ENCODE results near the gene CTBP2. TPM values are rescaled to one million over a fixed set of nuclear protein-coding genes. Genes with fewer than 3 reads are reported as not detected.

The CTBP2 gene
- total RNA-seq, 6 experiments from 2014 or later, result 3.2 to 8.2 (median 5.4) TPM

DNA sequence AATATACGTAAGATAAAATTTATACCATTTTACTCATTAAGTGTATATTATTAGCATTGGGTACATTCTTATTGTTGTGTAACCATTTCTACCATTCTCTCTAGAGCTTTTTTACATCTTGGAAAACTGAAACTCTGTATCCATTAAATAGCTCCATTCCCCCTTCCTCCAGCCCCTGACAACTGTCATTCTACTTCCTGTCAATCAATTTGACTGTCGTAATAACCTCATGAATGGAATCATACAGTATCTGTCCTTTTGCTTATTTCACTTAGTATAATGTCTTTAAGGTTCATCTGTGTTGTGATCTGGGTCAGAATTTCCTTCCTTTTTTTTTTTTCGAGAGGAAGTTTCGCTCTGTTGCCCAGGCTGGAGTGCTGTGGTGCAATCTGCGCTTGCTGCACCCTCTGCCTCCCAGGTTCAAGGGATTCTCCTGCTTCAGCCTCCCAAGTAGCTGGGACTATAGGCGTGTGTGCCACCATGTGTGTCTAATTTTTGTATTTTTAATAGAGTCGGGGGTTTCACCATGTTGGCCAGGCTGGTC lies 202.9 kb downstream of the CTBP2 start:
- intact Hi-C loops (cut with DNase I), result no loop called here
- Histone ChIP-seq H3K4me1 (peaks cover 0 to 49% (median 18%) of the 10 kb centered on the region in 4 donors), H3K27me3 (no peaks in the 10 kb centered on the region), H3K4me3 (no peak overlapping the region), H3K9me3 (no peaks in the 10 kb centered on the region), H3K36me3 (no peaks in the 10 kb centered on the region), H3K27ac (peak overlapping the region in 1 of 3 donors; percentile 49)
- DNase-seq, result no peak
- ATAC-seq, result no peak
- 50% methylated on average over 7 of the region's 7 CpGs for WGBS (ENCODE audit: insufficient coverage, low coverage, low lambda C conversion rate, missing lambda C conversion rate)
- TF ChIP-seq POLR2A (IDR thresholded peaks at IDR 0.05), result no peak
- TF ChIP-seq, protein P1, sequence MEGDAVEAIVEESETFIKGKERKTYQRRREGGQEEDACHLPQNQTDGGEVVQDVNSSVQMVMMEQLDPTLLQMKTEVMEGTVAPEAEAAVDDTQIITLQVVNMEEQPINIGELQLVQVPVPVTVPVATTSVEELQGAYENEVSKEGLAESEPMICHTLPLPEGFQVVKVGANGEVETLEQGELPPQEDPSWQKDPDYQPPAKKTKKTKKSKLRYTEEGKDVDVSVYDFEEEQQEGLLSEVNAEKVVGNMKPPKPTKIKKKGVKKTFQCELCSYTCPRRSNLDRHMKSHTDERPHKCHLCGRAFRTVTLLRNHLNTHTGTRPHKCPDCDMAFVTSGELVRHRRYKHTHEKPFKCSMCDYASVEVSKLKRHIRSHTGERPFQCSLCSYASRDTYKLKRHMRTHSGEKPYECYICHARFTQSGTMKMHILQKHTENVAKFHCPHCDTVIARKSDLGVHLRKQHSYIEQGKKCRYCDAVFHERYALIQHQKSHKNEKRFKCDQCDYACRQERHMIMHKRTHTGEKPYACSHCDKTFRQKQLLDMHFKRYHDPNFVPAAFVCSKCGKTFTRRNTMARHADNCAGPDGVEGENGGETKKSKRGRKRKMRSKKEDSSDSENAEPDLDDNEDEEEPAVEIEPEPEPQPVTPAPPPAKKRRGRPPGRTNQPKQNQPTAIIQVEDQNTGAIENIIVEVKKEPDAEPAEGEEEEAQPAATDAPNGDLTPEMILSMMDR (IDR thresholded peaks at IDR 0.05), result no peak

DNA sequence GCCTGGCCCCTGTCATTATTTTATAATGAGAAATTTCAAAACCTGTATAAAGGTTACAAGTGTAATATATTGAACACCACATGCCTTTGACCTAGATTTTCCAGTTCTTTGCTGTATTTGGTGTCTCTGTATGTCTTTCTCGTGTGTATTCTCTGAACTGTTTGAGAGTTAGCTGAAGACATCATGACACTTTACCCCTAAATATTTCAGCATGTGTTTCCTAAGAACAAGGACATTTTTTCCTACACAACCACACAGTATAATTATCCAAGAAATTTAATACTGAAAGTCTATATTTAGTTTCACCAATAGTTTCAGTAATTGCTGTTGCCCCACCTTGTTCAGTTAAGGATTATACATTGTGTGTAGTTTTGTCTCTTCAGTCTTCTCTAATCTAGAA lies 203.6 kb downstream of the CTBP2 start:
- WGBS (ENCODE audit: insufficient coverage, low coverage, low lambda C conversion rate, missing lambda C conversion rate), result 27% methylated on average over 1 of the region's 1 CpG
- Histone ChIP-seq H3K36me3 (no peaks in the 10 kb centered on the region), H3K27ac (peak overlapping the region in 2 of 3 donors; percentile 17 to 49), H3K4me1 (peaks cover 0 to 49% (median 18%) of the 10 kb centered on the region in 4 donors), H3K27me3 (no peaks in the 10 kb centered on the region), H3K9me3 (no peaks in the 10 kb centered on the region), H3K4me3 (no peak overlapping the region)
- DNase-seq (no peak), ATAC-seq (no peak)
- TF ChIP-seq, protein P1 (IDR thresholded peaks at IDR 0.05), result no peak
- TF ChIP-seq POLR2A (IDR thresholded peaks at IDR 0.05), result no peak
- intact Hi-C loops (cut with DNase I), result no loop called here

DNA sequence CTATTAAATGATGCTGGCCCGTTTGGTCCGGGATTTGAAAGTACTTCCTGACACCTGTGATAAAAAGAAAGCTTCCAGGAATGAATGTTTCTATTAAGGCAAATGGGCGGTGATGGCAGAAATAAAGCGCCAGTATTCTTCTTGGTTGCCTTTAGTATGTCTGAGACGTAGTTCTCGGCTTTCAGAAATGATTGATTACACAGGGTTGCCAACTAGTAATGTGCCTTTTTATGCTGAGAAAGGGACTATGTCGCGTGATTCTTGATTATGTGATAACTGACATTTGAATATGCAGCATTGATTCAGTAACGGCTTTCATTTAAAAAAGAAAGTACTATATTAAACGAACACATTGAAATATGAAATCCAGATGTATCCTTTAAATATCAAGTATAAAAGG lies 204.5 kb downstream of the CTBP2 start:
- DNase-seq (no peak), ATAC-seq (no peak)
- WGBS (ENCODE audit: insufficient coverage, low coverage, low lambda C conversion rate, missing lambda C conversion rate), result 71% methylated on average over 10 of the region's 10 CpGs
- Histone ChIP-seq H3K36me3 (no peaks in the 10 kb centered on the region), H3K27me3 (no peaks in the 10 kb centered on the region), H3K4me1 (peaks cover 0 to 47% (median 18%) of the 10 kb centered on the region in 4 donors), H3K9me3 (no peaks in the 10 kb centered on the region), H3K27ac (peak overlapping the region in 1 of 3 donors; percentile 64), H3K4me3 (no peak overlapping the region)
- TF ChIP-seq POLR2A (IDR thresholded peaks at IDR 0.05), result no peak
- TF ChIP-seq, protein P1 (IDR thresholded peaks at IDR 0.05), result no peak
- intact Hi-C loops (cut with DNase I), result no loop called here

DNA sequence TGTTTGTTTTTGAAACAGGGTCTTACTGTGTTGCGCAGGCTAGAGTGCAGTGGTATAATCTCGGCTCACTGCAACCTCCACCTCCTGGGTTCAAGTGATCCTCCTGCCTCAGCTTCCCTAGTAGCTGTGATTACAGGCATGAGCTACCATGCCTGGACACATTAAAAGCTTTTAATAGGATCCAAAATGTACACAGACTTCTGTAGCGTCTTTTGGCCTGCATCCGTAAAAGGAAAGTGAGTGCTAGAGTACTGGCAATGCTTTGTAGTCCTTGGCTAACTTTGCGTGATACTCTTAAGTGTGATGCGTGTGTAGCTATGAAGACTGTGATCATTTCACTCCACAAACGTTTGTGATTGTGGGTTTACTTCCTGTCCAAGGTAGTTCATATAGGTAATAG lies 205.1 kb downstream of the CTBP2 start:
- no peak overlapping the region for H3K4me3 ChIP-seq
- peak overlapping the region in 2 of 3 donors; percentile 64 to 79 for H3K27ac ChIP-seq
- peaks cover 0 to 41% (median 18%) of the 10 kb centered on the region in 4 donors for H3K4me1 ChIP-seq
- H3K9me3 ChIP-seq, result no peaks in the 10 kb centered on the region
- no peaks in the 10 kb centered on the region for H3K36me3 ChIP-seq
- WGBS (ENCODE audit: insufficient coverage, low coverage, low lambda C conversion rate, missing lambda C conversion rate), result 46% methylated on average over 7 of the region's 7 CpGs
- H3K27me3 ChIP-seq, result no peaks in the 10 kb centered on the region
- TF ChIP-seq, protein P1 (IDR thresholded peaks at IDR 0.05), result no peak
- TF ChIP-seq POLR2A (IDR thresholded peaks at IDR 0.05), result no peak
- peak in 1 of 4 donors; percentile 2 for ATAC-seq
- DNase-seq, result no peak
- intact Hi-C loops (cut with DNase I), result no loop called here

Data from right lobe of liver (tissue), 6 donors.